ENCODE data around the gene CAMTA1. TPM values are rescaled to one million over a fixed set of nuclear protein-coding genes. Genes with fewer than 3 reads are reported as not detected.

The CAMTA1 gene
- total RNA-seq, 1 experiment from 2014 or later: 69.0 TPM

DNA sequence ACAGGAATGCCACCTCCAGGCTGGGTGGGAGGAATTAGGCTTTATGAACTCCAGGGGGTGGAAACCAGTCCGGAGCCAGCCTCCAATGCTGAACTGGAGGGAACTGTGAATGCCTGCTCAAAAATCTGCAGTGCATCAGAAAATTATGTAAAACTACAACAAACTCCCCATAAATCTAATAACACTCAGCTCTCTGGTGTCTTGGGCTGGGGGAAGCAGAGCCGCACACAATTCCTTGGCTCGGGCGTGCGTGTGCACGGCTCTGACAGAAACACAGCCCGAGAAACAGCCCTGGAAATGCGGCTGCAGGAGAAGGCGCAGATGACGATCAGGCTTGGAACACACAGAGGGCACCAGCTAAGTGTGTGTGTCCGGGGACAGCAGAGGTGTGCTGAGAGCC is 858.3 kb downstream of the CAMTA1 start:
- no peak for DNase-seq (ENCODE audit: low read depth)

- DNase-seq (ENCODE audit: low read depth): no peak
Observed at GRCh38 chr1:7644086-7644485, 858.8 kb downstream of the CAMTA1 start.

DNA sequence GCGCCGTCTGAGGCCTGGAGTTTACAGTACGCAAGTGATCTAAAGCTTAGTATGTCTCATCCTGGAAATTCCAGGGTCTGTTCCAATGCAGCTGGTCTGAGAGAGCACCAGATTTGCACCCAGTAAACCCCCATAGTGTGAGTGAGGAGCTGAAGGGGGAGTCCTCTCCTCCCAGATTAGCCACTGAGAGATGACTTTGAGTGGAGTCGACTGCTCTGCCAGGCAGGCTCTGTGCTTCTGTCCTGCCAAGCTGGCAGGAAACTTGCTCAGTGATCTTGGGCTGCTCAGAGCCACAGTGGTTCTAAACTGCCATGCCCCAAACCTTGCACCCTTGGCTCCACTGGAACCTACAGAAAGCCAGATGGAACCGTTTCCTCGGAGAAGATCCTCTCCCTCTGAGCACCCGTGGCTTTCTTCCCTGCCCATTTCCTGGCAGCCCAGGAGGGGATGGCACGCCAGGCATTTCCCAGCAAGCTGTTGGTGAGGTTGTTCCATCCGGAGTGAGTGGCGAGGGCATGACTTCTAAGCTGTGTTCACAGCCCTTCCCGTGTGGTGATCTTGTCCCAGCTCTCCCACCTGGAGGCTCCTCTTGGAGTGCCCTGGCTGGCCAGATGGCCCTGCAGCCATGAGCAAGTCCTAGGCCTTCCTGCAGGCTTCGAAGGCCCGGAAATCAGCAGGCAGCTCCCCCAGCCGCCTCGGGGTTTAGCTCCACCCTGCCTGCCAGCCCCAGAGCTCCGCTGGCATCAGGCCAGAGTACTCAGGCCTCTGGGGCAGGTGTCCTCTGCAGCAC is 859.9 kb downstream of the CAMTA1 start:
- no peak for DNase-seq (ENCODE audit: low read depth)

GRCh38 chr1:7645751-7646048 is 860.4 kb downstream of the CAMTA1 start:
- DNase-seq (ENCODE audit: low read depth): no peak

- no peak for DNase-seq (ENCODE audit: low read depth)
Observed at GRCh38 chr1:7646164-7646563, 860.9 kb downstream of the CAMTA1 start.

DNA sequence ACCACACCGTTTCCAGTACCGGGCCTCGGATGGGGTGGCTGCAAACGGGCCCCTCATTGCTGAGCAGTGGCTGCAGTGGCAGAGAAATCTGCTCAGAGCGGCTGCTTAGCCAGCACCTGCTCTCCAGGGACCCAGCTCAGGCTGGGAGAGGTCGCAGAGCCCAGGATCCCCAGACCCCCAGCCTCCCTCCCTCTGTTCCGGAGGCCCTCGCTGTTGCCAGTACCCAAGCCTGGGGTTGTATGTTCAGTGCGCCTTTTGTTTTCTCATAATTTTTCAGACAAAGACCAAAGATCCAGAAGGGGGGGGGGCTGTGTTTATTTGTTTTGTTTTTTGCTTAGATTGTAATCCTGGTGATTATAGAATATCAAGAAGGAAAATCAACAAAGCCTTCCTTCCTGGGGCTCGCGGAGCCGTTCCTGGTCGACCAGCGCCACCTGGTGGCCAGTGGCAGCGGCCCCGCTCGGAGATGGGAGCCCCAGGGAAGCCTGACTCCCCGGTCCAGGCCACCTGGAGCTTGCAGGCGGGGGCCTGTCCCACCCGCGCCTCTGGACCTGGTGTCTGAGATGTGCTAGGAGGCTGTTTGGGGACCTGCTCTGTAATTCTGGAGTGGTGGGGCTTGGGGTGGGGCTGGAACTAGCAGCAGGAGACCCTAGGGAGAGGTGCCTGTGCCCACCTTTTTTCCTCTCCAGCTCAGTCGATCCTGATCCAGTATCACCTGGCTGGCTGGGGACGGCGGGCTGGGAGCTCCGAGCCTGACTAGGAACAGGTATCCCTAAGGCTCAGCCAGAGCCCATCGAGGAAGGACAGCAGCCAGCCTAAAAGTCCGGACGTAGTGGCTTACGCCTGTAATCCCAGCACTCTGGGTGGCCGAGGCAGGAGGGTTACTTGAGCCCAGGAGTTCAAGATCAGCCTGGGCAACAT is 862.0 kb downstream of the CAMTA1 start:
- DNase-seq (ENCODE audit: low read depth): peak; percentile 30

- no peak for DNase-seq (ENCODE audit: low read depth)
Observed at GRCh38 chr1:7648761-7649384, 863.6 kb downstream of the CAMTA1 start.

GRCh38 chr1:7650801-7651200 is 865.5 kb downstream of the CAMTA1 start:
- DNase-seq (ENCODE audit: low read depth): no peak

- no peak for DNase-seq (ENCODE audit: low read depth)
Observed at GRCh38 chr1:7651203-7651602, 865.9 kb downstream of the CAMTA1 start.

GRCh38 chr1:7652061-7652460 is 866.8 kb downstream of the CAMTA1 start:
- no peak for DNase-seq (ENCODE audit: low read depth)

DNA sequence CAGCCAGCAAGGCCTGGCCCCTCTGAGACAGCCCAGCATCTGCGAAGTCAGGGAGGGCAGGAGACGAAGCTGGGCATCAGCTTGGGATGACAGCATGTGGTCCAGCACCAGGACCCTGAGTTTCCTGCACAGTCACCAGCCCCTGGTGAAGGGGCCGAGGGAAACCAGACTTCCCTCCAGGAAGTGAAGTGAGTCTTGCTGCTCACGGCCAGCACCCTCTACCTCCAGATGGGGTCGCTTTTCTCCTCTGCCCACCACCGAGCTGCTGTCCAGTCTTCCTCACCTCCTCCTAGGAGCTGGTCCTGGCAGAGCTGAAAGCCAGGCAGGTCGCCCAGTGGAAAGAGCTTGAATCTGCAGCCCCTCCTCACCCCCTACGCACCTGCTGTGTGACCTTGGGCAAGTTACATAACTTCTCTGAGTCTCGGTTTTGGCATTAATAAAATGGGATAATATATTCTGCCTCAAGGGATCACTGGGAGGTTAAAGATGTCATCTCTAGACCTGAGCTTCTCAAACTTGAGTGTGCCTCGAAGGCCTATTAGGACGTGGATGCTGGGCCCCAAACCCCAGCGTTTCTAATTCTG is 867.4 kb downstream of the CAMTA1 start:
- DNase-seq (ENCODE audit: low read depth): no peak

- DNase-seq (ENCODE audit: low read depth): no peak
Observed at GRCh38 chr1:7654725-7655124, 869.5 kb downstream of the CAMTA1 start.

GRCh38 chr1:7655354-7655753 is 870.1 kb downstream of the CAMTA1 start:
- DNase-seq (ENCODE audit: low read depth): no peak

DNA sequence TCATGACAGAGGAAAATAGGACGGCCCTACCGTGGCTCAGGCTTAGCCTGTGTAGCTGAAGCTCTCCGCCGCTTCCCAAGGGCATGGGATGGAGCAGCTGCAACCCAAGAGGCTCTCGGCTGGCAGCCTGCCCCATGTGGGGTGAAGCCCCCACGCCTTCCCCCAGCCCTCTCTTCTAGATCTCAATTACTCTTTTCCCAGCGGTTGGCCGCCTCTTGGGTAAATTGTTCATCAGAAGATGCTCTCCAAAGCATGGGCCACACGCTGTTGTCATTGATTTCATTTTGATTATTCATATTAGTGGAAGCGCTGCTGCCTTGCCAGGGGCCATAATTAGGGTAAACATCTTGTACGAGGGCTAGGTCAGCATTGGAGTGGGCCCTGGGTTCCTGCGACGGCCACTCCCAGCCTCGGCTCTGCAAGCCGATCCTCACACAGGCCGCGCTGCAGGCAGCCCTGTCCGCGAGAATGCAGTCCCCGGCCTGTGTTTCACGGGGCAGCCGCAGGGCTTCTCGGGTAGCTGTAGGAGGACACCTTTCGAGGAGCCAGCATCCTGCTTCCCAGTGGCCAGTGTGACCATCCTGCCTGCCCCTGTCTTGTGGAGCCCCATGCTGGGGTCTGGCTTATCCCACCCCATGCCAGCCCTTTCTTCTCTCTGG is 871.4 kb downstream of the CAMTA1 start:
- no peak for DNase-seq (ENCODE audit: low read depth)

DNA sequence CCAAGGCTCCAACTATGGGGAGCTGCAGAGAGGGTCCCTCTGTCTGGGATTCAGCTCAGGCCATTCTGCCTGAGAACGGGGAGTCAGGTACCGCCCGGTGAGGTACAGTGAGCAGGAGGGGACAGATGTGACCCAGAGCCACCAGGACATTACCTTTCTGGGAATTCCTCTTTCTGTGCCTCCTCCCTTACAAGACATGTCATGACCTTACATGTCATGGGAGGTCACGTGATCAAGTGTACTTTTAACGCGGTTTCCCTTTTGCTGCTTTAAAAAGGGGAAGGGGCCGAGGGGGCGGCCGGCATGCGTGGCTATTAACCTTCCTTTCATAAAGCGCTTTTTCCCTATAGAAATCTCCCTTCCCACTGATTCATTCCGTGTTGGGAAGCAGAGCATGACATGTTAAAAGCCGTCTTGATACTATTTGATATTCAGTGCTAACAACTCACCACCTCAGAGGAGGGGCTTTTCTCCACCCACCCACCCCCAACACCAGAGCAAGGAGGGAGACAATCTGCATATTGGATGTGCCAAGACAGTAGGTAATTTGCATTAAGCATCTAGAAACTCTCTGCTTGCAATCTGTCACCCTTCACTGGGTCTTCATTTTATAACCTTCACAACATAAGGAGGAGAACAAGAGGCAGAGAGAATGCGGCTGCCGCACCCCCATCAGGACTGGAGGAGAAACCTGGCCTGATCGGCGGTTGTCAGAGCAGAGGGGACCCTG is 872.2 kb downstream of the CAMTA1 start:
- no peak for DNase-seq (ENCODE audit: low read depth)

GRCh38 chr1:7658099-7658498 is 872.8 kb downstream of the CAMTA1 start:
- no peak for DNase-seq (ENCODE audit: low read depth)

- no peak for DNase-seq (ENCODE audit: low read depth)
Observed at GRCh38 chr1:7659514-7659913, 874.3 kb downstream of the CAMTA1 start.

GRCh38 chr1:7663451-7664146 is 878.3 kb downstream of the CAMTA1 start:
- DNase-seq (ENCODE audit: low read depth): no peak

- no peak for DNase-seq (ENCODE audit: low read depth)
Observed at GRCh38 chr1:7664147-7664892, 879.1 kb downstream of the CAMTA1 start.

DNA sequence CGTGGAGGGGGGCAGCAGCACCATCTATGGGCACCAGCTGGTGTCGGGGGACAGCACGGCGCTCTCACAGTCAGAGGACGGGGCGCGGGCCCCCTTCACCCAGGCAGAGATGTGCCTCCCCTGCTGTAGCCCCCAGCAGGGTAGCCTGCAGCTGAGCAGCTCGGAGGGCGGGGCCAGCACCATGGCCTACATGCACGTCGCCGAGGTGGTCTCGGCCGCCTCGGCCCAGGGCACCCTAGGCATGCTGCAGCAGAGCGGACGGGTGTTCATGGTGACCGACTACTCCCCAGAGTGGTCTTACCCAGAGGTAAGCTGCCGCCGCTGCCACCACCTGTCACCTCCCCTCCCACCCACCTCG is 879.6 kb downstream of the CAMTA1 start:
- no peak for DNase-seq (ENCODE audit: low read depth)

Data from LHCN-M2 (cell line).